ENCODE data around the gene SH3BP1. TPM values are rescaled to one million over a fixed set of nuclear protein-coding genes. Genes with fewer than 3 reads are reported as not detected.
"Not testable (repeated sequence)": the region's sequence is repeated elsewhere in the genome, so short reads cannot be mapped to it uniquely, and the experiment has no call there.

The SH3BP1 gene
- total RNA-seq, 1 experiment from 2014 or later: 0.95 TPM

DNA sequence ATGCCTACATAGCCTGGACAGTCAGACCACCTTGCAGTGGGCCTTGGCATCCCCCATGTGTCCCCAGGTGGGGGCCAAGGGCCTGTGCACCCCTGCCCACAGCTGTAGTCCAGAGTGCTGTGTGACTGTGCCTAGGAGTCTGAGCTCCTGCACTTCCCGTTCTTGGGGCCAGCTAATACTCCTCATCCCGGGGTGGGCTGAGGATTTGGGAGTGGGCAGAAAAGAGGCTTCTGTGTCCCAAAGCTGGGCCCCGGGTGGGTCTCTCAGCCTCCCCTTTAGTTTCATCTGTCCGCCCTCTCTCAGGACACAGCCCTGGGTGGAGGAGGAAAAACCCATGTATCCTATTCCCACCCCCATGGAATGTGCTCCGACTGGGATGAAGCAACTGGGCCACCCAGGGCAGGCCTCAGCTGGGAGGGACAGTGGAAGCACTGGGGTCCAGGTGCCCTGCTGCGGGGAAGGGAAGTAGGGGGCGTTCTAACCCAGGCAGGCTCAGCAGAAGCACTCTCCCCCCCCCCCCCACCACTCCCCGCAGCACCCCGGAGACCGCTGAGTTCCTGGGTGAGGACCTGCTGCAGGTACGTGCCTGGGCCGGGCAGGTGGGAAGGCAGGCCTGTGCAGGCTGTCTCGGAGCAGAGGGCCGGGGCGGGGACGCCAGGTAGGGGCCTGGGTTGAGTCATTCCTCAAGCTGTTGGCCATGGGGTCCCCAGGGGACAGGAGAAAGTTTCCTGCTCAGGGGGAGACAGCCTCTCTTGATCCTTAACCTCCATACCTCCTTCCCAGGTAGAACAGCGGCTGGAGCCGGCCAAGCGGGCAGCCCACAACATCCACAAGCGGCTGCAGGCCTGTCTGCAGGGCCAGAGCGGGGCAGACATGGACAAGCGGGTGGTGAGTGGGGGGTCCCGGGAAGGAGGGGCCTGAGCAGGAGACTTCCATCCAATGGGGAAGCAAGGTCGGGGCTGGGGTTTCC, 1.4 kb downstream of the SH3BP1 start:
- DNase-seq: no peak
- H3K4me3 ChIP-seq: no peak overlapping the region
- H3K27me3 ChIP-seq: no peaks in the 10 kb centered on the region

DNA sequence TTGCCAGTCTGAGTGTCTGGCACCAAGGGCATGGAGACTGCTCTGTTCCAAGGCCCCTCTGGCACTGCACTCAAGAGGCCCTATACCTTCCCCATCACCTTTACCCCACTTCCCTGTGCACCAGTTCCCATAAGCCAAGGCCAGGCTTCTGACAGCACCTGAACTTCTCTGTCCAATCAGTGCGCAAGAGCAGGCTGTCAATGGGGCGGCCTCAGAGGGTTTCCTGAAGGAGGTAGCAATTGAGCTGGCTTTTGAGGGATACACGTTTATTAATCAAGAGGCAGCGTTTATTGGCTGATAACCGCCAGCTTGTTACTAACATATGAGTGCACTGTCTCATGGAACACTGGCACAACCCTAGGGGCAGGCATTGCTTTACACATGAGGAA, 2.1 kb downstream of the SH3BP1 start:
- no peaks in the 10 kb centered on the region for H3K36me3 ChIP-seq
- no peak for DNase-seq
- no peaks in the 10 kb centered on the region for H3K9me3 ChIP-seq
- H3K27me3 ChIP-seq: no peaks in the 10 kb centered on the region
- no peak overlapping the region for H3K4me3 ChIP-seq

More for the DNA sequence above, 1.4 kb downstream of the SH3BP1 start:
- no peaks in the 10 kb centered on the region for H3K36me3 ChIP-seq
- H3K9me3 ChIP-seq: no peaks in the 10 kb centered on the region

- Histone ChIP-seq H3K9me3 (no peaks in the 10 kb centered on the region), H3K36me3 (no peaks in the 10 kb centered on the region), H3K4me3 (no peak overlapping the region), H3K27me3 (no peaks in the 10 kb centered on the region)
- peak; percentile 63 for DNase-seq
Observed at GRCh38 chr22:37643225-37643847, 3.9 kb downstream of the SH3BP1 start.

DNA sequence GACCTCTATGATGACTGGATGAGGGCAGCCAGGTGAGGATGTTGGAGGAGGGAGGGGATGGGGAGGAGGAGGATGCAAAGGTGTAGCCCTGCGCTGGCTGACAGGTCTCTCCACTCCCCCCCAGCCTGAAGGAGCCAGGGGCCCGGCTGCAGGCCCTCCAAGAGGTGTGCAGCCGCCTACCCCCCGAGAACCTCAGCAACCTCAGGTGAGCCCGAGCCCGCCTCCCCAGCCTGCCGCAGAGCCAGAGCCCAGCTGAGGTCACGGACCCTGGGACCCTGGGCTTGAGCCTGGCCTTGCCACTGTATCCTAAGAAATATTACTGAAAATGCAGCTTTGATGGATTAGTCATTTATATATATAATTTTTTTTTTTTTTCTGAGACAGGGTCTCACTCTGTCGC, 7.8 kb downstream of the SH3BP1 start:
- Histone ChIP-seq H3K36me3 (no peaks in the 10 kb centered on the region), H3K4me3 (no peak overlapping the region), H3K27me3 (no peaks in the 10 kb centered on the region), H3K9me3 (no peaks in the 10 kb centered on the region)
- no peak for DNase-seq

GRCh38 chr22:37647928-37648327, 8.5 kb downstream of the SH3BP1 start:
- DNase-seq: peak; percentile 85
- no peaks in the 10 kb centered on the region for H3K27me3 ChIP-seq
- H3K4me3 ChIP-seq: no peak overlapping the region
- H3K36me3 ChIP-seq: no peaks in the 10 kb centered on the region
- no peaks in the 10 kb centered on the region for H3K9me3 ChIP-seq

GRCh38 chr22:37650463-37651136, 11.1 kb downstream of the SH3BP1 start:
- H3K4me3 ChIP-seq: no peak overlapping the region
- H3K27me3 ChIP-seq: no peaks in the 10 kb centered on the region
- H3K36me3 ChIP-seq: no peaks in the 10 kb centered on the region
- no peaks in the 10 kb centered on the region for H3K9me3 ChIP-seq
- no peak for DNase-seq

- no peak for DNase-seq
- no peaks in the 10 kb centered on the region; the same call in 1 of the 2 replicates for H3K36me3 ChIP-seq
- no peaks in the 10 kb centered on the region for H3K9me3 ChIP-seq
- no peak overlapping the region for H3K4me3 ChIP-seq
- no peaks in the 10 kb centered on the region for H3K27me3 ChIP-seq
Observed at GRCh38 chr22:37654563-37655251, 15.2 kb downstream of the SH3BP1 start.

DNA sequence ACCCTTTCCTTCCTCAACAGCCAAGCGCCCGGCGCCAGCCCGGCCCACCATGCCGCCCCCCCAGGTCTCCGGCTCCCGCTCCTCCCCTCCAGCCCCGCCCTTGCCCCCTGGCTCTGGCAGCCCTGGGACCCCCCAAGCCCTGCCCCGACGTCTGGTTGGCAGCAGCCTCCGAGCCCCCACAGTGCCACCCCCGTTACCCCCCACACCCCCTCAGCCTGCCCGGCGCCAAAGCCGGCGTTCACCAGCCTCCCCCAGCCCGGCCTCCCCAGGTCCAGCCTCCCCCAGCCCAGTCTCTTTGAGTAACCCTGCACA, 15.7 kb downstream of the SH3BP1 start:
- no peak overlapping the region for H3K4me3 ChIP-seq
- H3K36me3 ChIP-seq: no peaks in the 10 kb centered on the region; the same call in 1 of the 2 replicates
- DNase-seq: no peak
- no peaks in the 10 kb centered on the region for H3K9me3 ChIP-seq
- H3K27me3 ChIP-seq: no peaks in the 10 kb centered on the region

GRCh38 chr22:37656583-37656982, 17.1 kb downstream of the SH3BP1 start:
- not testable (repeated sequence) for H3K36me3 ChIP-seq, H3K27me3 ChIP-seq, H3K9me3 ChIP-seq, DNase-seq, H3K4me3 ChIP-seq

GRCh38 chr22:37657590-37658132, 18.2 kb downstream of the SH3BP1 start:
- peaks cover 3% of the 10 kb centered on the region for H3K36me3 ChIP-seq
- H3K4me3 ChIP-seq: peak overlapping the region; percentile 66
- DNase-seq: peak; percentile 37
- no peaks in the 10 kb centered on the region for H3K27me3 ChIP-seq
- no peaks in the 10 kb centered on the region for H3K9me3 ChIP-seq

DNA sequence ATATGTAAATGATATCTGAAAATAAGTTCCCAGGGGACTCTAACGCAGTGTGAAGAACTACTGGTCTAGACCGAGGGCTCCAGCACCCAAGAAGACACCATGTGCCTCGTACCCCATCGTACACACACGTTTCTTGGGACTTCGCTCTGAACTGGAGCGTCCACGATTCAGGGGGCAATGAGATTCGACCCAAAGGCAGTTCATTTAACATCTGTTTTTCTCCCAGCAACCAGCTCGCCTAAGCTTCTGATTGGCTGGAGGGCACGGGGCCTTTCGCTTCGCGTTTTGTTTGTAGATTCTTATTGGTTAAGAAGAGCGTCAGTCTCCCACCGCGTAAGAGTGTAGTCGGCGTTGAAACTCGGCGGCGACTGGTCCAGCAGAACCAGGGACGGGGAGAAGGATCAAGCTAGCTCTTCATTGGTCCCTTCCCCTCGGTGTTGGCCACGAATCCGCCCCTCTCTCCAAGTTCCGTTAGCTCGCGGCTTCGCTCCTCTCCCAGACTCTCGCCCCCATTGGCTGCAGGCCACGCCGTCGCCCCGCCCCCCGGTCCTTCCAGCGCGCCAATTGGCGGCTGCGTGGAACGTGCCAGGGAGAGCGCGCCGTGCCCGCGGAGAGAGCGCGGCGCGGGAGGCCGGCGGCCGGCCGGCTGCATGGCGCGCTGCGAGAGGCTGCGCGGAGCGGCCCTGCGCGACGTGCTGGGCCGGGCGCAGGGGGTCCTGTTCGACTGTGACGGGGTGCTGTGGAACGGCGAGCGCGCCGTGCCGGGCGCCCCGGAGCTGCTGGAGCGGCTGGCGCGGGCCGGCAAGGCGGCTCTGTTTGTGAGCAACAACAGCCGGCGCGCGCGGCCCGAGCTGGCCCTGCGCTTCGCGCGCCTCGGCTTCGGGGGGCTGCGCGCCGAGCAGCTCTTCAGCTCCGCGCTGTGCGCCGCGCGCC, 18.9 kb downstream of the SH3BP1 start, which contains the start of gene PDXP:
TSS of gene PDXP (plus strand) at position 591 of the 933 bp plus-strand sequence. CDS start at position 651, 60 bp downstream.
- Histone ChIP-seq H3K36me3 (peaks cover 4% of the 10 kb centered on the region), H3K9me3 (no peaks in the 10 kb centered on the region), H3K4me3 (peak within 1 kb of the TSS; percentile 77), H3K27me3 (no peaks in the 10 kb centered on the region)
- peak; percentile 100 for DNase-seq

- H3K36me3 ChIP-seq: peaks cover 8% of the 10 kb centered on the region
- DNase-seq: no peak
- H3K9me3 ChIP-seq: no peaks in the 10 kb centered on the region
- peak overlapping the region; percentile 77 for H3K4me3 ChIP-seq
- H3K27me3 ChIP-seq: no peaks in the 10 kb centered on the region
Observed at GRCh38 chr22:37659066-37659896, 19.8 kb downstream of the SH3BP1 start.

GRCh38 chr22:37659897-37660708, 20.6 kb downstream of the SH3BP1 start:
- peaks cover 10% of the 10 kb centered on the region for H3K36me3 ChIP-seq
- peak overlapping the region; percentile 77 for H3K4me3 ChIP-seq
- no peak for DNase-seq

DNA sequence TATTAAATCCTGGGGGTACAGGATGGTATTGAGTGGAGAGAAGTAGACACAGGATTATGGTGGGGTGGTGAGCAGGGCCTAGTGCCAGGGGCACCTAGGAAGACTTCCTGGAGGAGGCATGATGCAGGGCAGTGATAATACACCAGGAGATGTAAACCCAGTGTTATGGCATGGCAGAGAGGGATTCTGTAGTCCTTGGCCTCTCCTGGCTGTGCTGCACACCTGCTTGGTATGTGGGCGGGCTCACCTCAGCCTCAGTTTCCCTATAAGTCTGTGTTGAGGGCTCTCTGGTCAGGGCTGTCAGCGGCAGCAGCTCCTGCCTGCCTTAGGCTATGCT, 21.2 kb downstream of the SH3BP1 start:
- no peaks in the 10 kb centered on the region for H3K27me3 ChIP-seq
- no peaks in the 10 kb centered on the region for H3K9me3 ChIP-seq
- H3K36me3 ChIP-seq: peaks cover 11% of the 10 kb centered on the region
- no peak for DNase-seq
- peak overlapping the region; percentile 0; the same call in 1 of the 2 replicates for H3K4me3 ChIP-seq

More at GRCh38 chr22:37659897-37660708, 20.6 kb downstream of the SH3BP1 start:
- H3K27me3 ChIP-seq: no peaks in the 10 kb centered on the region
- H3K9me3 ChIP-seq: no peaks in the 10 kb centered on the region

Data from MG63 (cell line).